ENCODE results near the gene MLX. TPM values are rescaled to one million over a fixed set of nuclear protein-coding genes. Genes with fewer than 3 reads are reported as not detected.

The MLX gene
- total RNA-seq, 1 donor from 2014 or later, result 26.5 TPM

GRCh38 chr17:42535155-42536047, 31.5 kb upstream of the MLX start:
- no peak for FAIRE-seq
- peak overlapping the region; percentile 41 for H3K27ac ChIP-seq (ENCODE audit: low read depth, low read length)

DNA sequence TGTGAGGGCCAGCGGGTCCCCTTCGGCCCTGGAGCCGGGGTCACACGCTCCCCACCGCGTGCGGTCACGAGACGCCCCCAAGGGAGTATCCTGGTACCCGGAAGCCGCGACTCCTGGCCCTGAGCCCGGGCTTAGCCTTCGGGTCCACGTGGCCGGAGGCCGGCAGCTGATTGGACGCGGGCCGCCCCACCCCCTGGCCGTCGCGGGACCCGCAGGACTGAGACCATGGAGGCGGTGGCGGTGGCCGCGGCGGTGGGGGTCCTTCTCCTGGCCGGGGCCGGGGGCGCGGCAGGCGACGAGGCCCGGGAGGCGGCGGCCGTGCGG, 30.9 kb upstream of the MLX start, which contains the start of gene NAGLU:
Gene NAGLU, plus strand, starts transcription at position 194 of the 324 bp plus-strand sequence. Its CDS starts 32 bp downstream, at position 226.
- Histone ChIP-seq H3K27ac (ENCODE audit: low read depth, low read length) (peak within 1 kb of the TSS; percentile 41), H3K27me3 (ENCODE audit: insufficient read depth, low read length) (no peaks in the 10 kb centered on the region), H3K4me3 (ENCODE audit: insufficient read depth, low read depth, low read length) (peak within 1 kb of the TSS; percentile 83), H3K9ac (ENCODE audit: low read length) (peak within 1 kb of the TSS; percentile 82), H2AFZ (ENCODE audit: low read depth, low read length) (peak within 1 kb of the TSS; percentile 78), H3K4me2 (ENCODE audit: low read length) (peak within 1 kb of the TSS; percentile 89), H3K36me3 (ENCODE audit: insufficient read depth, low read length) (no peaks in the 10 kb centered on the region), H3K9me3 (ENCODE audit: insufficient read depth, low read depth, low read length) (no peaks in the 10 kb centered on the region), H4K20me1 (ENCODE audit: insufficient read depth, low read length) (no peaks in the 10 kb centered on the region), H3K79me2 (ENCODE audit: insufficient read depth, low read length) (peaks cover 11% of the 10 kb centered on the region), H3K4me1 (ENCODE audit: insufficient read depth, low read length) (peaks cover 11% of the 10 kb centered on the region)
- FAIRE-seq, result no peak
- TF ChIP-seq EZH2 (IDR thresholded peaks at IDR 0.05; ENCODE audit: insufficient read depth, low read length), result no peak
- TF ChIP-seq, protein P1, sequence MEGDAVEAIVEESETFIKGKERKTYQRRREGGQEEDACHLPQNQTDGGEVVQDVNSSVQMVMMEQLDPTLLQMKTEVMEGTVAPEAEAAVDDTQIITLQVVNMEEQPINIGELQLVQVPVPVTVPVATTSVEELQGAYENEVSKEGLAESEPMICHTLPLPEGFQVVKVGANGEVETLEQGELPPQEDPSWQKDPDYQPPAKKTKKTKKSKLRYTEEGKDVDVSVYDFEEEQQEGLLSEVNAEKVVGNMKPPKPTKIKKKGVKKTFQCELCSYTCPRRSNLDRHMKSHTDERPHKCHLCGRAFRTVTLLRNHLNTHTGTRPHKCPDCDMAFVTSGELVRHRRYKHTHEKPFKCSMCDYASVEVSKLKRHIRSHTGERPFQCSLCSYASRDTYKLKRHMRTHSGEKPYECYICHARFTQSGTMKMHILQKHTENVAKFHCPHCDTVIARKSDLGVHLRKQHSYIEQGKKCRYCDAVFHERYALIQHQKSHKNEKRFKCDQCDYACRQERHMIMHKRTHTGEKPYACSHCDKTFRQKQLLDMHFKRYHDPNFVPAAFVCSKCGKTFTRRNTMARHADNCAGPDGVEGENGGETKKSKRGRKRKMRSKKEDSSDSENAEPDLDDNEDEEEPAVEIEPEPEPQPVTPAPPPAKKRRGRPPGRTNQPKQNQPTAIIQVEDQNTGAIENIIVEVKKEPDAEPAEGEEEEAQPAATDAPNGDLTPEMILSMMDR (IDR thresholded peaks at IDR 0.05; ENCODE audit: insufficient read depth, low read depth, low read length), result no peak
- H3K4me3 Mint-ChIP-seq (ENCODE audit: unreplicated experiment), result peak within 1 kb of the TSS; percentile 88
- peaks cover 11% of the 10 kb centered on the region for H3K4me1 Mint-ChIP-seq (ENCODE audit: low read depth, unreplicated experiment)
- H3K36me3 Mint-ChIP-seq (ENCODE audit: low read depth, unreplicated experiment), result peaks cover 9% of the 10 kb centered on the region
- no peaks in the 10 kb centered on the region for H3K27me3 Mint-ChIP-seq (ENCODE audit: low read depth, unreplicated experiment)
- peak within 1 kb of the TSS; percentile 87 for H3K27ac Mint-ChIP-seq (ENCODE audit: unreplicated experiment)
- no peaks in the 10 kb centered on the region for H3K9me3 Mint-ChIP-seq (ENCODE audit: unreplicated experiment)
- peak; percentile 59 for DNase-seq (ENCODE audit: low read depth)

More at GRCh38 chr17:42535155-42536047, 31.5 kb upstream of the MLX start:
- H3K4me1 Mint-ChIP-seq (ENCODE audit: low read depth, unreplicated experiment), result peaks cover 13% of the 10 kb centered on the region
- DNase-seq (ENCODE audit: low read depth), result no peak
- Histone ChIP-seq H2AFZ (ENCODE audit: low read depth, low read length) (peak overlapping the region; percentile 78), H3K9ac (ENCODE audit: low read length) (peak overlapping the region; percentile 82), H3K36me3 (ENCODE audit: insufficient read depth, low read length) (no peaks in the 10 kb centered on the region), H3K79me2 (ENCODE audit: insufficient read depth, low read length) (peaks cover 11% of the 10 kb centered on the region), H3K4me3 (ENCODE audit: insufficient read depth, low read depth, low read length) (peak overlapping the region; percentile 83), H3K9me3 (ENCODE audit: insufficient read depth, low read depth, low read length) (no peaks in the 10 kb centered on the region), H3K4me1 (ENCODE audit: insufficient read depth, low read length) (peaks cover 11% of the 10 kb centered on the region), H3K4me2 (ENCODE audit: low read length) (peak overlapping the region; percentile 89), H4K20me1 (ENCODE audit: insufficient read depth, low read length) (no peaks in the 10 kb centered on the region), H3K27me3 (ENCODE audit: insufficient read depth, low read length) (no peaks in the 10 kb centered on the region)
- peaks cover 5% of the 10 kb centered on the region for H3K36me3 Mint-ChIP-seq (ENCODE audit: low read depth, unreplicated experiment)
- H3K9me3 Mint-ChIP-seq (ENCODE audit: unreplicated experiment), result no peaks in the 10 kb centered on the region
- no peaks in the 10 kb centered on the region for H3K27me3 Mint-ChIP-seq (ENCODE audit: low read depth, unreplicated experiment)
- peak overlapping the region; percentile 22 for H3K27ac Mint-ChIP-seq (ENCODE audit: unreplicated experiment)
- peak overlapping the region; percentile 79 for H3K4me3 Mint-ChIP-seq (ENCODE audit: unreplicated experiment)
- TF ChIP-seq EZH2 (IDR thresholded peaks at IDR 0.05; ENCODE audit: insufficient read depth, low read length), result no peak
- TF ChIP-seq, protein P1 (IDR thresholded peaks at IDR 0.05; ENCODE audit: insufficient read depth, low read depth, low read length), result no peak
